HG02870 (cell line): ENCODE measurements around the gene GRK5.
"Not testable (repeated sequence)": the region's sequence is repeated elsewhere in the genome, so short reads cannot be mapped to it uniquely, and the experiment has no call there.

Experiments used
- ATAC-seq: cut with Tn5 transposase; IDR thresholded peaks from one replicate; pipeline ENCODE4 v1.9.1; 2021; ENCODE audit warnings: mild to moderate bottlenecking, moderate library complexity; ENCODE audit not compliant: unreplicated experiment

The GRK5 gene

GRCh38 chr10:119207366-119207666 lies at the start of gene GRK5:
Gene GRK5 (plus strand): TSS chr10:119207571. CDS start chr10:119207918, 347 bp downstream.
- ATAC-seq, result peak; percentile 63

DNA sequence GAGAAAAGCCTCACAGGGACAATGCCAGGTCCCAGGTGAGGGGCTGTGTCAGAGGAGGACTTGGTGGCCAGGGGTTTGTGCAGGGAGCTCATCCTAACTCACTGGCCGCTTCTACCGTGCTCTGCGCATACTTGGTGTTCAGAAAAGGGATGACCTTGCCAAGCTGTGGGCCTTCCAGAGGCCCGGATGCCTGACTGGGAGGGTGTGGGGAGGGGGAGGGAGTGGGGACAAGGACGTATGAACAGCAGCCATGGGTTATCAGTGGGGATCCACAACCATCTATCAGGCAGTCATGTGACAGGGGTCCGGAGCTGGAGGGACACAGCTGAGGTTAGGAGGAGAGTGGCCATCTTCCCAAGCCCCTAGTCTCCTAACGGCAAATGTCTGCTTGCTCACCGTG lies 48.0 kb upstream of the GRK5 start:
- ATAC-seq, result no peak

DNA sequence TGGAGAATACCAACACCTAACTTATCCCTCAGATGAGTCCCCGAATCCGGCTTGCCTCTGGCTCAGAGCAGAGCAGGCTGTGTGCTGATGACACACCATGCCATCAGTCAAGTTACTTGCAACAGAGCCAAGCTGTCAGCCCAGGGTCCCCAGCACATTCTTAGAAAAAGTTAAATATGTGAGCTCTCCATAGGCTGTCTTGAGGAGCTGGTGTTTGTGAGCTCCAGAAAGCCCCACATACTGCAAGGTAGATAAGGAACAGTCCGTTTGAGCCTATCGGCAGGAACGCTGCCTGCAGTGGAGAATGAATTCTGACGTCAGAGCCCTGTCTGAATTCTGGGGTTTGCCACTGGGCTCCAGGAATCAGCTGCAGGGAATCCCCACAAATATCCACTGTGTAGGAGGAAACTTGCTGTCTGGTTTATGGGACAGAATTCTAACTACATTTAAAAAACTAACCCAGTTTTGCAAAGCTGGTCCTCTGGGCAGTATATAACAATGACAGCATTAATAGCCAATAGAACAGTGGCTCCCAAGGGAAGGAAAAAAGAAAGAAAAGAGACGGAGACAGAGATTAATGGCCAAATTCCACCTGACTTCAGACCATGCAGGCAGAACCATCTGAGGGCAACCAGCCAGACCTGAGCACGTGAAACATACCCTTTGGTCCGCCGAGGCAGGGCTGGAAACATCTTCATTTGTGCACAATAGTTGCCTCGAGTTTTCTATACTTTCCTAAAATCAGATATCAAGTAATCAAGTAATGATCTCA lies 45.5 kb upstream of the GRK5 start:
- no peak for ATAC-seq

DNA sequence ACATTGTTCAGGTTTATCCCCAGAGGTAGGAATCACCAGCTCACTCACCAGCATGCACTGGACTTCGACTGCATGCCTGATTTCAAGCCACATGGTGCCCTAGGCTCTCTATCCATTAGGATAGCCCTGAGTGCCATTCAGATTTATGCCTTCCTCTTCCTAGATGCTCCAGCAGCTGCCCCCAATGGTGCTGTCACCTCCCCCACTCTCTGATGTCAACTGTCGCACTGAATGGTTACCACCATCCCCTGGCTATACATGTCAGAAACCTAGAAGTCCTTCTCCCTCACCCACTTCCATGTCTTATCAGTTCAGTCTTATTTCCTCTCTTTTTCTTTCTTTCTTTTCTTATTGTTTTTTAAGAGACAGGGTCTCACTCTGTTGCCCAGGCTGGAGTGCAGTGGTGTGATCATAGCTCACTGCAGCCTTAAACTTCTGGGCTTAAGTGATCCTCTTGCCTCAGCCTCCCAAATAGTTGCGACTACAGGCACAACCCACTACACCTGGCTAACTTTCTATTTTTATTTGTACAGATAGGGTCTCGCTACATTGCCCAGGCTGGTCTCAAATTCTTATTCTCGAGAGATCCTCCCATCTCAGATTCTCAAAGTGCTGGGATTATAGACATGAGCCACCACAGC lies 44.8 kb upstream of the GRK5 start:
- no peak for ATAC-seq

- ATAC-seq, result peak; percentile 80
Measured at GRCh38 chr10:119165171-119166117, 41.9 kb upstream of the GRK5 start, which contains the start of gene SFXN4. Gene SFXN4 (minus strand): TSS chr10:119165714. CDS start chr10:119165647, 67 bp downstream.

GRCh38 chr10:119166118-119166500 lies 41.3 kb upstream of the GRK5 start:
- ATAC-seq, result peak; percentile 9

DNA sequence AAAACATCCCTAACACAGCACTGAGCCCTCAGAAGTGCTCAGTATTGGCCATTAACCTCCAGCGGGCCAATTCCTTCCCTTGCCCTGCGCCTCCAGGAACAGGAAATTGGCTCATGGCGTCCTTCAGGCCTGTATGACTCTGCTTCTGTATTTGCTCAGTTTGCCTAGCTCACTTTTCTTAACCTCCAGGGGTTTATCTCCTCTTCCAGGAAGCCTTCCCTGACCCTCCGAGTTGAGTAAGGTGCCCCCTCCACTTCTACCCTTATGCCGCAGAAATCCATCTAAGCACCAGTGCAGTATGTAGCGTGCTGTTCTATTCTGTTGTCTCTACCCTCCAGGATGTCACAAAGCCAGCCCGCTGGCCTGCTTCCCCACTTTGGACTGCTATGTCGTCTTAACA lies 40.8 kb upstream of the GRK5 start:
- no peak for ATAC-seq

GRCh38 chr10:119167041-119167440 lies 40.3 kb upstream of the GRK5 start:
- no peak for ATAC-seq

- ATAC-seq, result no peak
Measured at GRCh38 chr10:119174109-119174508, 33.3 kb upstream of the GRK5 start.

GRCh38 chr10:119176166-119176565 lies 31.2 kb upstream of the GRK5 start:
- ATAC-seq, result peak; percentile 42

GRCh38 chr10:119177708-119178371 lies 29.5 kb upstream of the GRK5 start:
- ATAC-seq, result no peak

- peak; percentile 75 for ATAC-seq
Measured at GRCh38 chr10:119178372-119179119, 28.8 kb upstream of the GRK5 start, which contains the start of gene PRDX3. Gene PRDX3 (minus strand): TSS chr10:119178812. CDS start chr10:119178790, 22 bp downstream.

GRCh38 chr10:119180850-119181400 lies 26.4 kb upstream of the GRK5 start:
- ATAC-seq, result not testable (repeated sequence)

DNA sequence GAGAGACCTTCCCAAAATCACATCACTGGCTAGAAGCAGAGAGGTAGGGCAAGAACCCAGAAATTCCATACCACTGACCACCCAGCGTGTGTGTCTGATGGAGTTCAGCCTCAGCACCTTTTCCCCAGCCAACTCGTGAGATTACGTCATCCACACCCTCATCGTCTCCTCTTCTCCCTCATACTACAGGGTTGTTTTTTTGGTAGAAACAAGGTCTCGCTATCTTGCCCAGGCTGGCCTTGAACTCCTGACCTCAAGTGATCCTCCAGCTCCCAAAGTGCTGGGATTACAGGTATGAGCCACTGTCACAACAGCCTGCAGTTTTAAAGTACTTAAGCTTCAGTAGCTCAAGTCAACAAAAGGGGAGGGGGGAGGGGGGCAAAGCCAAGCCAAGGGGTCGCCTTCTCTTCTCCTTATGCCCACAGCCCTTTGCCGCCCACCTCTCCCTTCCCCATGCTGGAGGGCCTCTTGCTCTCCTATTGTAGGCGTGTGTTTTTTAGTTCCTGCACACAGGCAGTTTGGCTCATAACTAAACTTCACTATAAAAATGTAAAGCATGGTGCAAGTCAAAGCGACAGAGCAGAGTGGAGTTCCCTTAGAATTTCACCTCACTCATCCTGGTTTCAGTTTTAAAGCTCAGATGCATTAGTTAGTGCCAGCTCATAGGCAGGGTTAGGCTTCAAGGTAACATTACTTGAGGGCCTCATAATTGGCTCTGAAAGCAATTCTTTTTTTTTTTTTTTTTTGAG lies 23.5 kb upstream of the GRK5 start:
- ATAC-seq, result no peak

GRCh38 chr10:119189811-119190282 lies 17.5 kb upstream of the GRK5 start:
- peak; percentile 35 for ATAC-seq

GRCh38 chr10:119190353-119190752 lies 17.0 kb upstream of the GRK5 start:
- ATAC-seq, result no peak

- no peak for ATAC-seq
Measured at GRCh38 chr10:119190954-119191785, 16.2 kb upstream of the GRK5 start.

DNA sequence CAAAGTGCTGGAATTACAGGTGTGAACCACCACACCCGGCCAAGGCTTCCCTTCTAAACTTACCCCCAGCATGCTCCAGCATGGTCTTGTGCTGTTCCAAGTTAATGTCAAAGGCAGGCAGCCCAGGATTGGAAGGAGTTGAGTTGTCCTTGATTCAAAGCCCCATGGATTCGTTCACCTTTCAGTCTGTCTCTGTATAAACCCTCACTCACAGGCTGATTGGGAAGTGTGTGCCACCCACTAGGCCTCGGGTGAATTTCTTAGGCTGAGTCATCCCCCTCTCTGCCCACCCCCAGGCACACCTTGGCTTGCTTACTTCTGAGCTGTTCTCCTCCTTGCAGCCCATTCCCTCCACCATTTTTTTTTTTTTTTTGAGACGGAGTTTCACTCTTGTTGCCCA lies 15.5 kb upstream of the GRK5 start:
- ATAC-seq, result no peak
